GM12878 (cell line): ENCODE results near the gene CPNE4. TPM values are rescaled to one million over a fixed set of nuclear protein-coding genes. Genes with fewer than 3 reads are reported as not detected.
A peak's percentile ranks its signal among the peaks of the same experiment; 100 is the strongest.

Source experiments
- ATAC-seq: fragments of 200-7000 bp; cut with Tn5 transposase; 3 replicates; pipeline ENCODE4 v1.9.1; 2020; ENCODE audit warnings: mild to moderate bottlenecking, moderate library complexity
- BruUV-seq: library from RNA; stranded (reverse); fragments of 400-500 nt; replicated peaks from 2 replicates; lab custom pipeline; 2021; lab: Mats Ljungman, UMichigan
- CTCF ChIA-PET: fragments of 300-600 bp; sonication (Branson Sonifier 250); formaldehyde crosslinking; extraction: SDS; loops from one replicate; lab custom pipeline; 2021; ENCODE audit warnings: inconsistent platforms; lab: Yijun Ruan, JAX
- POLR2A ChIA-PET: fragments of 350-600 bp; formaldehyde crosslinking; extraction: SDS; loops from one replicate; lab custom pipeline; 2021; ENCODE audit warnings: inconsistent platforms; lab: Charles Lee
- RAD21 ChIA-PET: fragments of 300-600 bp; sonication (Branson Sonifier 250); formaldehyde crosslinking; loops from one replicate; lab custom pipeline; 2023; ENCODE audit warnings: antibody characterized with exemption; ENCODE audit not compliant: unreplicated experiment; lab: Charles Lee
- SMC1A ChIA-PET: fragments of 300-600 bp; sonication (Branson Sonifier 250); formaldehyde crosslinking; loops from one replicate; lab custom pipeline; 2023; ENCODE audit not compliant: unreplicated experiment, uncharacterized antibody; lab: Charles Lee
- DNase-seq: peaks from one replicate; pipeline ENCODE4 v3.0.0-alpha.2; 2011; ENCODE audit warnings: low read depth, low spot score
- FAIRE-seq: peaks from 3 replicates; lab custom pipeline; 2011; peaks lifted over from hg19 to GRCh38; lab: Jason Lieb, UNC
- H2AFZ ChIP-seq: 2 replicates; pipeline ENCODE4 v1.6.0; 2011; ENCODE audit warnings: low read depth, low read length, control low read depth; ENCODE audit not compliant: control insufficient read depth
- H3K27ac ChIP-seq: 2 replicates; pipeline ENCODE4 v1.5.1; 2011; ENCODE audit warnings: control low read depth; ENCODE audit not compliant: control insufficient read depth, insufficient read depth
- H3K27me3 ChIP-seq, 2 experiments: replicated peaks in 1 of 2; 2 replicates each; pipeline versions ENCODE4 v1.6.0 to v1.6.1; 2011; ENCODE audit warnings: low read length in 1 of 2; ENCODE audit not compliant: control insufficient read depth in 2 of 2, insufficient read depth in 2 of 2
- H3K36me3 ChIP-seq, 2 experiments: 2 replicates each; pipeline ENCODE4 v1.5.1; 2011; ENCODE audit warnings: low read length in 1 of 2; ENCODE audit not compliant: control insufficient read depth in 2 of 2, insufficient read depth in 2 of 2
- H3K4me1 ChIP-seq: 2 replicates; pipeline ENCODE4 v1.6.1; 2011; ENCODE audit warnings: mild to moderate bottlenecking, low read length, moderate library complexity, mixed read lengths; ENCODE audit not compliant: control insufficient read depth, insufficient read depth
- H3K4me2 ChIP-seq: 2 replicates; pipeline ENCODE4 v1.6.0; 2011; ENCODE audit warnings: control low read depth; ENCODE audit not compliant: control insufficient read depth, insufficient read depth
- H3K4me3 ChIP-seq: fragments of 200-600 bp; sonication (generic); 2 replicates; pipeline ENCODE4 v1.5.1; 2016
- H3K79me2 ChIP-seq: 2 replicates; pipeline ENCODE4 v1.6.0; 2011; ENCODE audit warnings: low read length; ENCODE audit not compliant: control insufficient read depth, insufficient read depth
- H3K9ac ChIP-seq: 2 replicates; pipeline ENCODE4 v1.8.0; 2011; ENCODE audit warnings: low read length, control low read depth, mixed read lengths; ENCODE audit not compliant: control insufficient read depth, insufficient read depth
- H3K9me3 ChIP-seq: replicated peaks from 3 replicates; pipeline ENCODE4 v1.5.1; 2011; ENCODE audit warnings: mild to moderate bottlenecking, low read length; ENCODE audit not compliant: control insufficient read depth, insufficient read depth
- H4K20me1 ChIP-seq: 2 replicates; pipeline ENCODE4 v1.6.0; 2011; ENCODE audit not compliant: control insufficient read depth, insufficient read depth
- MTA2 ChIP-seq: fragments of 450-650 bp; IDR thresholded peaks from 2 replicates; pipeline ENCODE4 v1.6.1; 2016; ENCODE audit warnings: low read depth, mild to moderate bottlenecking, moderate library complexity
- MYC ChIP-seq: IDR thresholded peaks from 2 replicates; pipeline ENCODE4 v1.6.1; 2011; ENCODE audit warnings: mild to moderate bottlenecking, low read length, moderate library complexity, inconsistent platforms; ENCODE audit not compliant: insufficient read depth, insufficient replicate concordance, insufficient read length, severe bottlenecking
- PKNOX1 ChIP-seq: fragments of 450-650 bp; IDR thresholded peaks from 2 replicates; pipeline ENCODE4 v1.6.1; 2016; ENCODE audit warnings: mild to moderate bottlenecking
- POLR2AphosphoS5 ChIP-seq: IDR thresholded peaks from 2 replicates; pipeline ENCODE4 v1.6.1; 2011; ENCODE audit warnings: mild to moderate bottlenecking, low read length, inconsistent platforms
- SREBF1 ChIP-seq: IDR thresholded peaks from 2 replicates; pipeline ENCODE4 v1.6.1; 2012; ENCODE audit warnings: mild to moderate bottlenecking, low read length
- TBL1XR1 ChIP-seq: IDR thresholded peaks from 2 replicates; pipeline ENCODE4 v1.6.1; 2012; ENCODE audit warnings: low read depth, low read length, improper control_type of control experiment
- WGBS: methylation state at CpG from one replicate; pipeline ENCODE4 v1.1.6; 2016; ENCODE audit warnings: low lambda C conversion rate; ENCODE audit not compliant: insufficient replicate concordance, insufficient coverage; ENCODE audit errors: missing lambda C conversion rate; 5-methylcytosine and 5-hydroxymethylcytosine counted together
- in situ Hi-C: fragments of 300-500 bp; cut with MboI; formaldehyde crosslinking; loops from 9 replicates; pipeline ENCODE4 v1.14.3; 2018; ENCODE audit warnings: mixed read lengths
- intact Hi-C: fragments of 100-400 bp; cut with micrococcal nuclease; formaldehyde crosslinking; loops from one replicate; pipeline ENCODE4 v1.14.2; 2022; ENCODE audit not compliant: unreplicated experiment
- polyA plus RNA-seq, 11 experiments: library from polyadenylated mRNA; depleted of rRNA in 4 of 11; unstranded in 6 of 11; stranded (reverse) in 5 of 11; fragments of >200 nt; fragmentation: Nextera tagmentation in 4 of 11; fragmentation: Illumina TruSeq in 1 of 11; extraction: Ambion mirVana in 4 of 11; extraction: Trizol in 1 of 11; gene quantifications; 1 replicate in 1 of 11; 2 replicates in 10 of 11; pipeline versions ENCODE4 v1.2.1 to v1.2.3, GENCODE V29; 2011 to 2016; ENCODE audit warnings: inconsistent platforms in 2 of 11, missing spikeins in 2 of 11, low read depth in 1 of 11
- total RNA-seq, 4 experiments: library from RNA; depleted of rRNA in 3 of 4; stranded (reverse); fragments of >200 nt in 3 of 4; fragmentation: Illumina TruSeq in 1 of 4; extraction: Trizol in 1 of 4; gene quantifications; 2 replicates each; pipeline versions ENCODE4 v1.2.1 to v1.2.3, GENCODE V29; 2013 to 2021
- TF ChIP-seq, protein P1 (sequence below): IDR thresholded peaks from 2 replicates; pipeline ENCODE4 v1.6.1; 2011; ENCODE audit warnings: borderline replicate concordance, low read depth, mild to moderate bottlenecking, moderate library complexity, low read length; ENCODE audit not compliant: insufficient read depth, poor library complexity, severe bottlenecking
- TF ChIP-seq, protein P2 (sequence below): IDR thresholded peaks from 2 replicates; pipeline ENCODE4 v1.6.1; 2011; ENCODE audit warnings: mild to moderate bottlenecking, low read depth, low read length, moderate library complexity; ENCODE audit not compliant: insufficient replicate concordance
- TF ChIP-seq, protein P3 (sequence below): fragments of 450-650 bp; formaldehyde crosslinking; IDR thresholded peaks from 2 replicates; pipeline ENCODE4 v1.5.0; 2022; ENCODE audit warnings: mild to moderate bottlenecking, missing genetic modification characterization

The CPNE4 gene
- total and polyA plus RNA-seq, 10 of the 15 experiments (the other 5 are each of a cell fraction or from before 2014, with no cell fraction given), result 0.17 to 1.9 (median 0.48) TPM; not detected in 1

GRCh38 chr3:131501949-131502348 is 532.9 kb downstream of the CPNE4 start (continued):
- TF ChIP-seq, protein P1, sequence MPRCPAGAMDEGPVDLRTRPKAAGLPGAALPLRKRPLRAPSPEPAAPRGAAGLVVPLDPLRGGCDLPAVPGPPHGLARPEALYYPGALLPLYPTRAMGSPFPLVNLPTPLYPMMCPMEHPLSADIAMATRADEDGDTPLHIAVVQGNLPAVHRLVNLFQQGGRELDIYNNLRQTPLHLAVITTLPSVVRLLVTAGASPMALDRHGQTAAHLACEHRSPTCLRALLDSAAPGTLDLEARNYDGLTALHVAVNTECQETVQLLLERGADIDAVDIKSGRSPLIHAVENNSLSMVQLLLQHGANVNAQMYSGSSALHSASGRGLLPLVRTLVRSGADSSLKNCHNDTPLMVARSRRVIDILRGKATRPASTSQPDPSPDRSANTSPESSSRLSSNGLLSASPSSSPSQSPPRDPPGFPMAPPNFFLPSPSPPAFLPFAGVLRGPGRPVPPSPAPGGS, result no peak
- TF ChIP-seq TBL1XR1, result no peak
- TF ChIP-seq, protein P2, sequence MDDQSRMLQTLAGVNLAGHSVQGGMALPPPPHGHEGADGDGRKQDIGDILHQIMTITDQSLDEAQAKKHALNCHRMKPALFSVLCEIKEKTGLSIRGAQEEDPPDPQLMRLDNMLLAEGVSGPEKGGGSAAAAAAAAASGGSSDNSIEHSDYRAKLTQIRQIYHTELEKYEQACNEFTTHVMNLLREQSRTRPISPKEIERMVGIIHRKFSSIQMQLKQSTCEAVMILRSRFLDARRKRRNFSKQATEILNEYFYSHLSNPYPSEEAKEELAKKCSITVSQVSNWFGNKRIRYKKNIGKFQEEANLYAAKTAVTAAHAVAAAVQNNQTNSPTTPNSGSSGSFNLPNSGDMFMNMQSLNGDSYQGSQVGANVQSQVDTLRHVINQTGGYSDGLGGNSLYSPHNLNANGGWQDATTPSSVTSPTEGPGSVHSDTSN, result no peak
- TF ChIP-seq, protein P3, sequence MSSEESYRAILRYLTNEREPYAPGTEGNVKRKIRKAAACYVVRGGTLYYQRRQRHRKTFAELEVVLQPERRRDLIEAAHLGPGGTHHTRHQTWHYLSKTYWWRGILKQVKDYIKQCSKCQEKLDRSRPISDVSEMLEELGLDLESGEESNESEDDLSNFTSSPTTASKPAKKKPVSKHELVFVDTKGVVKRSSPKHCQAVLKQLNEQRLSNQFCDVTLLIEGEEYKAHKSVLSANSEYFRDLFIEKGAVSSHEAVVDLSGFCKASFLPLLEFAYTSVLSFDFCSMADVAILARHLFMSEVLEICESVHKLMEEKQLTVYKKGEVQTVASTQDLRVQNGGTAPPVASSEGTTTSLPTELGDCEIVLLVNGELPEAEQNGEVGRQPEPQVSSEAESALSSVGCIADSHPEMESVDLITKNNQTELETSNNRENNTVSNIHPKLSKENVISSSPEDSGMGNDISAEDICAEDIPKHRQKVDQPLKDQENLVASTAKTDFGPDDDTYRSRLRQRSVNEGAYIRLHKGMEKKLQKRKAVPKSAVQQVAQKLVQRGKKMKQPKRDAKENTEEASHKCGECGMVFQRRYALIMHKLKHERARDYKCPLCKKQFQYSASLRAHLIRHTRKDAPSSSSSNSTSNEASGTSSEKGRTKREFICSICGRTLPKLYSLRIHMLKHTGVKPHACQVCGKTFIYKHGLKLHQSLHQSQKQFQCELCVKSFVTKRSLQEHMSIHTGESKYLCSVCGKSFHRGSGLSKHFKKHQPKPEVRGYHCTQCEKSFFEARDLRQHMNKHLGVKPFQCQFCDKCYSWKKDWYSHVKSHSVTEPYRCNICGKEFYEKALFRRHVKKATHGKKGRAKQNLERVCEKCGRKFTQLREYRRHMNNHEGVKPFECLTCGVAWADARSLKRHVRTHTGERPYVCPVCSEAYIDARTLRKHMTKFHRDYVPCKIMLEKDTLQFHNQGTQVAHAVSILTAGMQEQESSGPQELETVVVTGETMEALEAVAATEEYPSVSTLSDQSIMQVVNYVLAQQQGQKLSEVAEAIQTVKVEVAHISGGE, result no peak

- Histone ChIP-seq H3K36me3 (peaks cover 3 to 27% of the 10 kb centered on the region in 2 experiments), H3K9me3 (no peaks in the 10 kb centered on the region), H4K20me1 (no peaks in the 10 kb centered on the region), H3K27ac (no peak overlapping the region), H3K4me2 (no peak overlapping the region), H3K27me3 (no peaks in the 10 kb centered on the region), H3K4me3 (no peak overlapping the region), H2AFZ (no peak overlapping the region), H3K4me1 (no peaks in the 10 kb centered on the region), H3K79me2 (peaks cover under 1% of the 10 kb centered on the region), H3K9ac (no peak overlapping the region)
- POLR2A ChIA-PET, result no interaction called here
- ATAC-seq, result peak; percentile 23; the same call in 1 of the 3 replicates
- intact Hi-C loops, result loop anchor here (10.0 kb wide), 1 partner anchor 470 kb away; the partner anchor contains the start of genes ASTE1 and NEK11
- SMC1A ChIA-PET, result interaction anchor here (0.5 to 2.0 kb wide), 3 partner anchors 13 to 14 kb away, joined by 4 to 6 read pairs (median 4); no protein-coding TSS in a partner anchor
- peak; percentile 87 for TF ChIP-seq MTA2
- TF ChIP-seq PKNOX1, result peak; percentile 41; the same call in 1 of the 2 replicates
- no peak for TF ChIP-seq MYC
- no peak for TF ChIP-seq SREBF1
- no peak for TF ChIP-seq POLR2AphosphoS5
- CTCF ChIA-PET, result interaction anchor here (0.8 kb wide), 1 partner anchor 300 kb away, joined by 3 read pairs; no protein-coding TSS in a partner anchor
- in situ Hi-C loops, result no loop called here
- no peak for DNase-seq
- FAIRE-seq, result no peak
- 91% methylated on average over 1 of the region's 1 CpG for WGBS
- no TSS peak for BruUV-seq
- RAD21 ChIA-PET, result no interaction called here
These were observed 540.1 kb downstream of the CPNE4 start for GRCh38 chr3:131494706-131495105.
